Fibroblast of mammary gland (primary cell): Measurements from ENCODE around the gene SENP5.
"Not testable (repeated sequence)": the region's sequence is repeated elsewhere in the genome, so short reads cannot be mapped to it uniquely, and the experiment has no call there.

Experiments
- DNase-seq: peaks from one replicate; pipeline ENCODE4 v3.0.0-alpha.2; 2010; ENCODE audit warnings: low read depth
- H3K4me3 ChIP-seq: 2 replicates; pipeline ENCODE4 v1.5.1; 2011; ENCODE audit warnings: low read depth, mild to moderate bottlenecking, low read length, moderate library complexity; ENCODE audit not compliant: control insufficient read depth
- CTCF ChIP-seq: conservative IDR thresholded peaks from 2 replicates; pipeline ENCODE4 v1.5.1; 2011; ENCODE audit warnings: low read depth, low read length, inconsistent platforms; ENCODE audit not compliant: control insufficient read depth, insufficient read depth

SENP5 gene

GRCh38 chr3:196868297-196868661 is 559 bp downstream of the SENP5 start:
- peak overlapping the region; percentile 87 for H3K4me3 ChIP-seq
- TF ChIP-seq CTCF = no peak
- DNase-seq = peak; percentile 13

GRCh38 chr3:196872316-196872715 is 4.6 kb downstream of the SENP5 start:
- no peak for TF ChIP-seq CTCF
- H3K4me3 ChIP-seq = no peak overlapping the region
- DNase-seq = no peak

DNA sequence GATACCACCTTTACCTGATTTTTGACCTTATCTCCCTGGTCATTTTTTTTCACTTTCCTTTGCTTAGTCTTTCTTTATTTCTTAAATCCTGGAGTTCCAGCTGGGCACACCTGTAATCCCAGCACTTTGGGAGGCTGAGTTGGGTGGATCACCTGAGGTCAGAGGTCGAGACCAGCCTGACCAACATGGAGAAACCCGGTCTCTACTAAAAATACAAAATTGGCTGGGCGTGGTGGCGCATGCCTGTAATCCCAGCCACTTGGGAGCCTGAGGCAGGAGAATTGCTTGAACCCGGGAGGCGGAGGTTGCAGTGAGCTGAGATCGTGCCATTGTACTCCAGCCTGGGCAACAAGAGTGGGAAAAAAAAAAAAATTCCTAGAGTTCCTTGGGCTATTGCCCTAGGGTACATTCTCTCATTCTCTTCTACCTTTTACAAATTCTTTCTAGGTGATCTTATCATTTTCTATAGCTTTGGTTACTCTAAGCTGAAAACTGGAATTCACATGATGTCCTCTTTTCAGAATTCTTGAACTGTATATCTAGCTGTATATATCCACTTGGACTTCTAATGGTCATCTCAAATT is 6.9 kb downstream of the SENP5 start:
- not testable (repeated sequence) for DNase-seq, H3K4me3 ChIP-seq

GRCh38 chr3:196875258-196875657 is 7.5 kb downstream of the SENP5 start:
- DNase-seq = no peak
- no peak for TF ChIP-seq CTCF
- no peak overlapping the region for H3K4me3 ChIP-seq

DNA sequence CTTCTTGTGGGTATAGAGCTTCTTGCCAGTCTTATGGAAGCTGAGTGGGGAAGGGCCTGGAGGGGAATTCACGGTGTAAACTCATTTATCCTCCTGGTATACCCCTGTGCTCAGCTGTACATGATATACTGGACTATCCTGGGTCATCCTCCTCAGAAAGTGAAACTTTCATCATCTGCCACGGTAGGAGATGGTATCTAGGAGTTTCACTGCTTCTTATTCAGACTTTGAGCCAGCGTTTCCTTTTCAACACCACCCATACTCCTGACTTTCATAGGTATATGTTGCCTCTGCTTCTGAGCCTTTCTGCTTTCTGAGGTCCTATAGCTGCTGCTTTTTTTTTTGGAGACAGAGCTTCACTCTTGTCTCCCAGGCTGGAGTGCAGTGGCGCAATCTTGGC is 15.6 kb downstream of the SENP5 start:
- no peak overlapping the region for H3K4me3 ChIP-seq
- no peak for DNase-seq
- TF ChIP-seq CTCF = no peak

GRCh38 chr3:196886144-196886543 is 18.4 kb downstream of the SENP5 start:
- TF ChIP-seq CTCF = no peak
- no peak for DNase-seq
- no peak overlapping the region for H3K4me3 ChIP-seq

DNA sequence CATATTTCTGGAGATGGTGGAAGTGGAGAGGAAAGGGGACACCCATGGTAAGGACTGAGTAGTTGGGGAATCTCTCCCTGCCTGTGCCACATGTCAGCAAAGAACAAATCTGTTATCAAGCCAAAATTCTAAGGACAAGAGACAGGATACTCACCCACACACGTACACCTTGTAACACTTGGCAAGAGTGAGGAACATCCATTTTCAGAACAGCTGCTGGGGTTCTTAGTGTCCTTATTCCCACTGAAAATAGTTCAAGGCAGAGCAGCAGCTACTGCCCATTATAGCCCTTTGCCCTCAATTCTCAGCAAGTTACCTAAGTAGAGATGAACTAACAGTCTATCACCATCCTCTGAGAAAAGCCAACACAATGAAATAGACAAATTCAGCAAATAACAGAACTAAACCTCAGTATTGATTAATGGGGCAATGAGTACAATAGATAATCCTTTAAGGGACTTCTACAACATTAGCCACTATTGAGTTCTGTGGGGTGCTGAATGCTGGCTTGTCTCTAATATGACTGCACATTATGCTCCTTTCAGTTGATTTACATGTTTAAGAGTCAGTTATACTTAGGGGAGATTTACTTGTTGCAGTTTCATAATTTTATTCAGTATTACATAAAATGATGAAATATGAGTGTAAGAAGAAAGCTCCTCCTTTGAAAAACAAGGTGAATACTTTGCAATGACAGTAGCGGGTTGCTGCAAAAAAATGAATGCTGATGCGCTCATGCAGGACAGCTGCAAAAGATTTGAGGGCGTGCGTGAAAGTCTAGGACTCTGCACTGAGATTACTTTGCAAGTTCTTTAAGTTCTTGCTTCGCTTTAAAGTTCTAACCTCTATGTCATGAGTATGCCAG is 22.4 kb downstream of the SENP5 start:
- H3K4me3 ChIP-seq = no peak overlapping the region
- DNase-seq = peak; percentile 11
- TF ChIP-seq CTCF = no peak
